ENCODE data around the gene LEFTY2.
A peak's percentile ranks its signal among the peaks of the same experiment; 100 is the strongest.
"Not testable (repeated sequence)": the region's sequence is repeated elsewhere in the genome, so short reads cannot be mapped to it uniquely, and the experiment has no call there.

The LEFTY2 gene

GRCh38 chr1:225980005-225980836, 39.2 kb upstream of the LEFTY2 start:
- no peak overlapping the region for H3K4me3 ChIP-seq (ENCODE audit: insufficient read depth, low read length, poor library complexity, severe bottlenecking)
- no peak overlapping the region for H3K27ac ChIP-seq (ENCODE audit: low read depth, low read length)
- peaks cover 38% of the 10 kb centered on the region for H3K36me3 ChIP-seq (ENCODE audit: low read length)
- H4K20me1 ChIP-seq (ENCODE audit: low read depth, low read length): no peaks in the 10 kb centered on the region
- no peak overlapping the region for H3K9ac ChIP-seq (ENCODE audit: low read length)
- no peaks in the 10 kb centered on the region for H3K9me2 ChIP-seq (replicated peaks; ENCODE audit: insufficient read depth, low read length)
- H3K27me3 ChIP-seq (ENCODE audit: low read length): no peaks in the 10 kb centered on the region
- H3K79me2 ChIP-seq (ENCODE audit: insufficient read depth, low read length): no peaks in the 10 kb centered on the region
- H3K9me3 ChIP-seq (ENCODE audit: insufficient read depth, low read length): no peaks in the 10 kb centered on the region
- no peak for TF ChIP-seq CTCF (IDR thresholded peaks at IDR 0.05; ENCODE audit: insufficient read depth, low read length, poor library complexity, severe bottlenecking)
- no peak for TF ChIP-seq EZH2phosphoT487 (conservative IDR thresholded peaks at IDR 0.05; ENCODE audit: low read length)
- H3K4me2 ChIP-seq (ENCODE audit: low read depth, low read length, poor library complexity, severe bottlenecking): no peak overlapping the region
- no peak overlapping the region for H2AFZ ChIP-seq (ENCODE audit: low read depth, low read length, severe bottlenecking)
- H3F3A ChIP-seq (ENCODE audit: insufficient read depth): peaks cover 19% of the 10 kb centered on the region

- H3K4me2 ChIP-seq (ENCODE audit: low read depth, low read length, poor library complexity, severe bottlenecking): no peak overlapping the region
- no peaks in the 10 kb centered on the region for H3K79me2 ChIP-seq (ENCODE audit: insufficient read depth, low read length)
- H3K36me3 ChIP-seq (ENCODE audit: low read length): peaks cover 31% of the 10 kb centered on the region
- H3K4me3 ChIP-seq (ENCODE audit: insufficient read depth, low read length, poor library complexity, severe bottlenecking): no peak overlapping the region
- no peak overlapping the region for H2AFZ ChIP-seq (ENCODE audit: low read depth, low read length, severe bottlenecking)
- H3K27ac ChIP-seq (ENCODE audit: low read depth, low read length): no peak overlapping the region
- peaks cover 19% of the 10 kb centered on the region for H3F3A ChIP-seq (ENCODE audit: insufficient read depth)
- no peaks in the 10 kb centered on the region for H3K27me3 ChIP-seq (ENCODE audit: low read length)
- no peak for TF ChIP-seq CTCF (IDR thresholded peaks at IDR 0.05; ENCODE audit: insufficient read depth, low read length, poor library complexity, severe bottlenecking)
- no peak for TF ChIP-seq EZH2phosphoT487 (conservative IDR thresholded peaks at IDR 0.05; ENCODE audit: low read length)
- no peak overlapping the region for H3K9ac ChIP-seq (ENCODE audit: low read length)
- H3K9me2 ChIP-seq (replicated peaks; ENCODE audit: insufficient read depth, low read length): no peaks in the 10 kb centered on the region
- H3K9me3 ChIP-seq (ENCODE audit: insufficient read depth, low read length): no peaks in the 10 kb centered on the region
- H4K20me1 ChIP-seq (ENCODE audit: low read depth, low read length): no peaks in the 10 kb centered on the region
These were observed 38.4 kb upstream of the LEFTY2 start for GRCh38 chr1:225979421-225979820.

GRCh38 chr1:225977937-225978748, 37.1 kb upstream of the LEFTY2 start:
- H3K27ac ChIP-seq (ENCODE audit: low read depth, low read length): peak overlapping the region; percentile 79
- H3K36me3 ChIP-seq (ENCODE audit: low read length): peaks cover 21% of the 10 kb centered on the region
- H3F3A ChIP-seq (ENCODE audit: insufficient read depth): peaks cover 19% of the 10 kb centered on the region
- H3K79me2 ChIP-seq (ENCODE audit: insufficient read depth, low read length): no peaks in the 10 kb centered on the region
- no peaks in the 10 kb centered on the region for H3K27me3 ChIP-seq (ENCODE audit: low read length)
- H2AFZ ChIP-seq (ENCODE audit: low read depth, low read length, severe bottlenecking): no peak overlapping the region
- peak overlapping the region; percentile 21; the same call in 1 of the 2 replicates for H3K9ac ChIP-seq (ENCODE audit: low read length)
- peak overlapping the region; percentile 37 for H3K4me2 ChIP-seq (ENCODE audit: low read depth, low read length, poor library complexity, severe bottlenecking)
- TF ChIP-seq EZH2phosphoT487 (conservative IDR thresholded peaks at IDR 0.05; ENCODE audit: low read length) (no peak), CTCF (IDR thresholded peaks at IDR 0.05; ENCODE audit: insufficient read depth, low read length, poor library complexity, severe bottlenecking) (no peak)
- no peaks in the 10 kb centered on the region for H4K20me1 ChIP-seq (ENCODE audit: low read depth, low read length)
- H3K9me3 ChIP-seq (ENCODE audit: insufficient read depth, low read length): no peaks in the 10 kb centered on the region
- H3K9me2 ChIP-seq (replicated peaks; ENCODE audit: insufficient read depth, low read length): no peaks in the 10 kb centered on the region
- H3K4me3 ChIP-seq (ENCODE audit: insufficient read depth, low read length, poor library complexity, severe bottlenecking): no peak overlapping the region

- H3K9me2 ChIP-seq (replicated peaks; ENCODE audit: insufficient read depth, low read length); H3K4me2 ChIP-seq (ENCODE audit: low read depth, low read length, poor library complexity, severe bottlenecking); H2AFZ ChIP-seq (ENCODE audit: low read depth, low read length, severe bottlenecking); H3K36me3 ChIP-seq (ENCODE audit: low read length); H3K27ac ChIP-seq (ENCODE audit: low read depth, low read length); H3K4me3 ChIP-seq (ENCODE audit: insufficient read depth, low read length, poor library complexity, severe bottlenecking); H3K79me2 ChIP-seq (ENCODE audit: insufficient read depth, low read length); H3K9me3 ChIP-seq (ENCODE audit: insufficient read depth, low read length); H3K9ac ChIP-seq (ENCODE audit: low read length); H3K27me3 ChIP-seq (ENCODE audit: low read length); H4K20me1 ChIP-seq (ENCODE audit: low read depth, low read length): not testable (repeated sequence)
- H3F3A ChIP-seq (ENCODE audit: insufficient read depth): peaks cover 13% of the 10 kb centered on the region
These were observed 34.1 kb upstream of the LEFTY2 start for GRCh38 chr1:225975146-225975545.

Data from SU-DHL-6 (cell line).